OCI-M1 (cell line): ENCODE data around the gene CYLD.

Experiments used
- DNase-seq: peaks from one replicate; lab custom pipeline; 2025; lab: John Stamatoyannopoulos, UW

Gene CYLD

DNA sequence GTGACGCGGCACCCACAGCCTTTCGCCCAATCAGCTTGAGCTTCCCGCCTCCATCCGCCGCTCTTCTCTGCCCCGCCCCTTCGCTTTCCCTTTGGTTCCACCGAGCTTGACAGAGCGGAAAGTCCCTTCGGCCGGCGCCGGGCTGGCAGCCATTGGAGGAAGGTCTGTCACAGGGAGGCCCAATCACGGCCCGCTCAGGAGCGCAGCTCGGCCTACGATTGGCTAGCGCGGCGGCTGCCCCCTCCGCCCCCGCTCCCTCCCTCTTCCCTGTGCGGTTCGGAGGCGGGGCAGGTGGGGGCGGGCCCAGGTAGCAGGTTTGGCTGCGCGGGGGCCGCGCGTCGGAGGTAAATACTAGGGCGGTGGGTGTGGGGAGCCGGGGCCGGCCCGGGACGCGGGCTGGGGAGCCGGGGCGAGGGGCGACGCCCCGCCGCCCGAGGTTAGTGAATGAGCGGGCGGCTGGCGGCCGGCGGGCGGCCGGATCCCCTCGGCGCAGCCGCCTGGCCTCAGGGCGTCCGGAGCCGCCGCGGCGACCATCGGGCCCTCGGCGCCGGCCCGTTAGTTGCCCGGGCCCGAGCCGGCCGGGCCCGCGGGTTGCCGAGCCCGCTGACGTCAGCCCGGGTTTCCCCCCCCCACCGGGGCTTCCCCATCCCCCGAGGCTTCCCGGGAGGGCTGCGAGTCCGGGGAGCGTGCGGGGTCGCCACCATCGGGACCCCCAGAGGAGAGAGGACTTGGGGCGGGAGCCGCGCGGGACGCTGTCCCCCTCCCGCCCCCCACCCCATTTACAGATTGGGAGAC is at the start of gene CYLD:
Gene CYLD (plus strand): TSS at position 306 of the 795 bp plus-strand sequence. CDS start 7,613 bp downstream, outside the sequence.
- peak; percentile 98 for DNase-seq

- no peak for DNase-seq
These were observed 49.3 kb upstream of the CYLD start for GRCh38 chr16:50692644-50692998.

- DNase-seq: no peak
These were observed 48.7 kb upstream of the CYLD start, which contains the start of gene NOD2 for GRCh38 chr16:50692999-50693781. TSS of gene NOD2 (plus strand) at chr16:50693606. CDS start at chr16:50699496, 5,890 bp downstream.

GRCh38 chr16:50694206-50694605 is 47.7 kb upstream of the CYLD start:
- no peak for DNase-seq

- peak; percentile 11 for DNase-seq
These were observed 46.6 kb upstream of the CYLD start for GRCh38 chr16:50695017-50696000.

DNA sequence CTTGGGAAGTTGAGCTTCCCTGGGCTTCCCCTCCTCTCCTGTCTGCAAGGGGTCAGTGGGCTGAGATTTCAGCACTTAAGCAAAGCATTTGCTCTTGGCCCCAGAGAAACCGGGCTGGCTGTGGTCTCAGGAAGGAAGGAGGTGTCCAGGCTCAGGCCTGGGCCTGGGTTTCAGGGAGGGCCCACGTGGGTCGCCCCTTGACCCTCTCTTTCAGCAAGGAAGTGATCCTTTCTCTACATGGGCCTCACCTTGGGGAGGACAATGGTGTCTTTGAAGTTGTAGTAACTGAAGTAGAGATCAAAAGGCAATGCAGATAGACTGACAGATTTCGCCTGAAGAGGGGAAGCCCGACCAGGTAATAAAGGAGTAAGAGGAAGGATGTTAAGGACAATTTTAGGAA is 45.8 kb upstream of the CYLD start:
- no peak for DNase-seq

DNA sequence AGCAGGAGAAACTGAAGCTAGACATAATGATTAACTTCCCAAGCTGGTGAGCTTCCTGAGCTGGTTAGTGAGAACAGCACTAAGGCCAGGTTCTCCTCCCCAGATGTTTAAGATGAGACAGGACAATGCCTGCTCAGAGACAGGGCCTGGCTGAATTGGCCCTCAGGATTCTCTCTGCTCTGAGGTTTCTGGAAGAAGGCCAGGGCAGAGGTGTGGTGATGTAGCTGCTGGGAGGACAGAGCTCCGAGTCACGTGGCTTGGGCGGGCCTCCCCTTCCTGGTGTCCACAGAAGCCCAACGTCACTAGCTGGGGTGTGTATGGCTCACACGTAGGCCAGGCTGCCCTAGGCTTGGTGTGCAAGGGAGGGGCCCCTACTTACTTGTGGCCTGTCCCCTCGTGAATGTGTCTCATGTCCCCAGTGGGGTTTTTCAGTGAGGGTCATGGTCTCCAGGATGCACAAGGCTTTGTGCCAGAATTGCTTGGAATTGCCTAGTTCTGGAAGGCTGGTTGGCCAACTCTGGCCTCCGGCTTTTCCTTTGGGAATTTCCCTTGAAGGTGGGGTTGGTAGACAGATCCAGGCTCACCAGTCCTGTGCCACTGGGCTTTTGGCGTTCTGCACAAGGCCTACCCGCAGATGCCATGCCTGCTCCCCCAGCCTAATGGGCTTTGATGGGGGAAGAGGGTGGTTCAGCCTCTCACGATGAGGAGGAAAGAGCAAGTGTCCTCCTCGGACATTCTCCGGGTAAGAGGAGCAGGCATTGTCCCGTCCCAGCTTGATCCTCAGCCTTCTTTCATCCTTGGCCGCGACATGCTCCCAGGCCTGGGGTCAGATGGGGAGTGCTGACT is 45.1 kb upstream of the CYLD start:
- peak; percentile 85 for DNase-seq

- no peak for DNase-seq
These were observed 44.5 kb upstream of the CYLD start for GRCh38 chr16:50697421-50697715.

DNA sequence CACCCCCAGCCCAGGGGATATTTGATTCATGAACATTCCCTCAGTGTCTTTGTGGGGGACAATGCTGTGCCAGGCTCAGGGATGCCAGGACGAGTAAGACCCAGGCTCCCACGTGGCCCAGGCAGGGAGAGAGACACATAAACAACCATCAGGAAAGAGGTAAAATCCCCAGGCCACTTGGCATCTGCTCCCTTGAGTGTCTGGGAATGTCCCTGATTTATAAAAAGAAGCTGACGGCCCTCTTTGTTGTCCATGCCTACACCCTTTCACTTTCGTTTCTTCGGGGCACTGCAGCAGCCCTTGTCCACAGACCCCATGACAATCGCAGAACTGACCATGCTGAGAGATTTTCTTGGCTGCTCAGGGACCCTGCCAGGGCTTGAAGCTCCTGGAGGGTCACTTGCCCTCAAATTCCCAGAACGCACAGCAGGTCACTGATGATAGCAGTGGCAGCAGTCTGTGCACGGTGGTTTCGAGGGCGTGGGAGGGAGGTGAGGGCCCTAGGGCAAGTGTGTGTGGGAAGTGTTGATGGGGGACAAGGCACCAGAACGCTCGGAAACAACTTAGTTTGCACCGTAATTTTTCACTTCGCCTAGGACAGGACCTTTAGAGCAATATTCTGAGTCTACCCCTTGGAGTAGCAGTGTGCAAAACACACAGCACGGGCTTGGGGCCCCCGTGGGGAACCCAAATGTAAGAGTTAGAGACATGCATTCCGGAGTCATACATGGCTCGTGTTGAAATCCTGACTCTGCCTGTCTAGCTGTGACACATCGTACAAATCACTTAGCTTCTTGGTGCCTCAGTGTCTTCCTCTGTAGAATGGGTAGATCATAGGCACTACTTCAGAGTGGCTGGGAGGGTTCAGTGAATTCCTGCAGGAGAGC is 43.8 kb upstream of the CYLD start:
- peak; percentile 69 for DNase-seq

- no peak for DNase-seq
These were observed 42.3 kb upstream of the CYLD start for GRCh38 chr16:50699326-50700159.

DNA sequence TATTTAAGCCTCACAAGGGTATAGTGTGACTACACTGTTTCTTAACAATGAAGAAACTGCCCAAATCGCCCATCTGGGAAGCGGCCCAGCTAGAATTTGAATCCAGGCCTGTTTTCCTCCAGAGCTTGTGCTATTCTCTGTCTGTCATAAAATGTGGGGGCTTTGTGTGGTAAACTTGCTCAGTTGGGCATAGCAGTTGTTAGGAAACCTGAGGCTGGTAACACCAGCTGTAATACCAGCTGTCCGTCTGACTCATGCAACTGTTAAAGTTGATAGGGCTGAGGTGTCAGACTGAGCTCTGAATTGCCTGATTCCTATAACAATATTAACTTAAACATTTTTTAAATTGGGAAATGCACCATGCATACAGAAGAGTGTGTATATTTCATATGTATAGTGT is 39.2 kb upstream of the CYLD start:
- DNase-seq: no peak

GRCh38 chr16:50704245-50704644 is 37.6 kb upstream of the CYLD start:
- DNase-seq: no peak

DNA sequence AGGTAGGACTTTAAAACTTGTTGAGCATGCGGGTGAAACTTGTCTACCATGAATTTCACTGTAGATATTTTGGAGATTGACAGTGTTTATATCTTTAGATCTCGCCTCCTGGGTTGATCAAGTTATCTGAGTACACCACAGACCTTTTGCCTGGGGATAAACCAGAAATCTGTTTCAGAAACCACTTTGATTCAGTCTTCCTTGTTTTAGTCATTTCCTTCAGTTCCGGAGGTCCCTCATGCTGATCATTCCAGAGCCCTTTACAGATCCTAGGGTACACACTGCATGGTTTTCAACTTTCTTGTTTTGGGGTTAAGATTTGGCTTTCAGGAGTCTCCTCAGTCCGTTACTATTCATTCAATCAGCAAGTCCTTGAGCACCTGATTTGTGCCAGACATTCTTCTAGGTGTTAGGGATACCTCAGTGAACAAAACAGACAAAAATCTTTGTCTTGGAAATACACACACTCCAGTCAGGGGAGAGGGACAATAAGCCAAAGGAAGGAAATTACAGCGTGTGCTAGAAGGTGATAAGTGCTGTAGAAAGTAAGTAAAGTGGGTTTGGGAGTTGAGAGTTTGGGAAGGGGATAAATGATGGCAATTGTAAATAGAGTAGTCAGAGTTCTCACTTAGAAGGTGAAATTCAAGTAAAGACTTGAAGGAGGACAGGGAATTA is 36.3 kb upstream of the CYLD start:
- no peak for DNase-seq

DNA sequence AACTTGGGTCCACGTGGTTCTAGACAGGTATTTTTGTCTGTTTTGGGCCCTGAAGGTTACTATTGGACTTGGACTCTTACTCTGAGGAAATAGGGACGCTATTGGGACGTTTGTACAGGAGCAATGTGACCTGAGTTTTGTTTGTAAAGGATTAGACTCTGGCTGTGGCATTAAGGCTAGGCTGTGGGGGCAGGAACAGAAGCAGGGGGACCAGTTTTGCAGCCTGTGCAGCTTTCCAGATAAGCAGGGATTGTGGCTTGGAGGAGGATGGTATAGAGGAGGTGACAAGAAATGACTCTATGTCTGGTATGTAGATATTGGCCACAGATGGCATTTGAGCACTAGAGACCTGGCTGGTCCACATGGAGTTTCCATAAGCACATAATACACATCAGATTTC is 35.6 kb upstream of the CYLD start:
- peak; percentile 20 for DNase-seq

DNA sequence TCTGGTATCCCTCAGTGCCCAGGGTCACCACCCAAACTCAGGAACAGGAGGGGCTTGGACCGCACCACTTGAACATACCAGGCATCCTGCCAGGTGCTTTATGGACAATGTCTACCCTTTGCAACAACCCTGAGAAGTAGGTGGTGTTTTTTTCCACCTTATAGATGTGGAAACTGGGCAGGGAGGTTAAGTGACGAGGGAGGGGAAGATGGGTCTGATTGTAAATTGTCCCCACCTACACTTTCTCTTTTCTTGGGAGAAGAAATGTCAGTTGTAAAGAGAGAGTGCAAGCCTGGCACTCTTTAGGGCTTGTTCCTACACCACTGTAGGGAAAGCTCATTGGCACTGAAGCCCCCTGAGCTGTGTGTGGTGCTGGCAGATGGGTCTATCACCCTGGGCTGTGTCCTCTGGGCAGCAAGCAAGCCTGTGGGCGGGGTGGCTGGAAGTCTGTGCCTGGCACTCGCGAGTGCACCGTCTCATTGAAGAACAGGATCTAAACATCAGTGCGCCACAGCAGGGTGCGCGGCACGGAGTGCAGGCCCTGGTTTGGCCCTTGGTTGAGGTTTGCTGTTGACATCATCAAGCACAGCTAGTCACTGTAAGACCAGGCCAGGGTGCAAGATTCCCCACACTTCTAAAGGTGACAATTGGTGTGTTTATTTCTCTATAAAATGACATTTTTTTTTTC is 33.4 kb upstream of the CYLD start:
- DNase-seq: no peak

DNA sequence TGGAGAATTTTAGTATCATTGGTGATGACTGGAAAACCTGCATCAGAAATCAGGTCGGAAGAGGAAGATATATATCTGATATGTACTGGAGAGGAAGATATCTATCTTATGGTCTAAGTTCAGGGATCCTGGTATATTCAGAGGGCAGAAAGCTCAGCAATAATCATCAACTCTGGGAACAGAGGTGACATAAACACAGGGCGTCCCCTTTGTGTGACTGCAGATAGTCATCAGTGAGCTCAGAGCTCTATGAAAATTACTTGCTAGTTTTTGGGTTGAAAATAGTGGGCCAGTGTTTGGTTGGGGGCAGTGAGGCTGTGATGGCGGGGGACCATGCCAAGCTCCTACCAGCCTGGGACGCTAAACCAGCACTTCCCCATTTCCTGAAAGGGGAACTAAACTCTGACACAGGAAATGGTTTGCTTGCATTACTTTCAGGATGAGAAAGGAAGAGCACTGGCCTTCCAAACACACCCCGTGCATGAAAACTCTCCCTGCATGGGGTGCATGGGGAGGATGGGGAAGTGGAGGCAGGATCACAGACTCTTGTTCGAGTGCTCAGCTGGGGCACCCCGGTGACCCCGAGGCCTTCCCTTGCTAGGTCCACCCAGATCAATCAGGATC is 32.7 kb upstream of the CYLD start:
- peak; percentile 77 for DNase-seq

DNA sequence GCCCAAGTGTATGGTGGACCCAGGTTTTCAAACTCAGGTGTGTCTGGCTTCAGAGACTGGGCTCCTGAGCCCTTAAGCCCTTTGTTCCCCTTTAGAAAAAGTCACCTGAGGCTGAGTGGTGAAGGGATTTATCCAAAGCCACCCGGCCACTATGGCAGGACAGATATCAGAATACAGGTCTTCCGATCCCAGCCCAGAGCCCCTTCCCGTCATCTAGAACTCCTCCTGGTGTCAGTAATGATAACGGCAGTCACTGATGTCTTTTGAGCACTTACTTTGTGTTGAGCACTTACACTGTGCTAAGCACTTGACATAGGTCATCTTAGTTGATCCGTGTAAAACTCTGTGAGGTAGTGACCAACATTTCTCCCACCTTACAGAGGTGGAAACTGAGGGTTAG is 31.9 kb upstream of the CYLD start:
- no peak for DNase-seq

GRCh38 chr16:50711040-50711439 is 30.8 kb upstream of the CYLD start:
- DNase-seq: no peak
